ENCODE results near the gene GBF1.

DNA sequence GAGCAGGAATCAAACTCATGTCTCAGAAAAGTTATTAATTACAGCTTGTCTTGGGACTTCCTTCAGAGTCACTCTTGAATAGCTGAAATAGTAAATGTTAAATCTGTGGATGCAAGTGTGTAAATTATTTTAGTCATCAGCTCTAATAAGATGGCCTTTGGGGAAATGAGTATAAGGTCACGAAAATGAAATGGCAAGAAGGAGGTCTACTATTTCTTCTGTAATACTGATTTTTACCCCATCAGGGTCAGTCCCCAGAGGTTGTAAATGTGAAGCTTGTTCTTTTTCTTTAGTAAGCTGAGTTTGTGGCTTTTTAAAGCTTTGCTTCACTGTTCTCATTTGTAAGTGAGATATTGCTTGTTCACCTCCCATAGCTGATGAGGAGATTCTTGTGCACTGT, 63.9 kb downstream of the GBF1 start:
- TF ChIP-seq, protein P1, sequence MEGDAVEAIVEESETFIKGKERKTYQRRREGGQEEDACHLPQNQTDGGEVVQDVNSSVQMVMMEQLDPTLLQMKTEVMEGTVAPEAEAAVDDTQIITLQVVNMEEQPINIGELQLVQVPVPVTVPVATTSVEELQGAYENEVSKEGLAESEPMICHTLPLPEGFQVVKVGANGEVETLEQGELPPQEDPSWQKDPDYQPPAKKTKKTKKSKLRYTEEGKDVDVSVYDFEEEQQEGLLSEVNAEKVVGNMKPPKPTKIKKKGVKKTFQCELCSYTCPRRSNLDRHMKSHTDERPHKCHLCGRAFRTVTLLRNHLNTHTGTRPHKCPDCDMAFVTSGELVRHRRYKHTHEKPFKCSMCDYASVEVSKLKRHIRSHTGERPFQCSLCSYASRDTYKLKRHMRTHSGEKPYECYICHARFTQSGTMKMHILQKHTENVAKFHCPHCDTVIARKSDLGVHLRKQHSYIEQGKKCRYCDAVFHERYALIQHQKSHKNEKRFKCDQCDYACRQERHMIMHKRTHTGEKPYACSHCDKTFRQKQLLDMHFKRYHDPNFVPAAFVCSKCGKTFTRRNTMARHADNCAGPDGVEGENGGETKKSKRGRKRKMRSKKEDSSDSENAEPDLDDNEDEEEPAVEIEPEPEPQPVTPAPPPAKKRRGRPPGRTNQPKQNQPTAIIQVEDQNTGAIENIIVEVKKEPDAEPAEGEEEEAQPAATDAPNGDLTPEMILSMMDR (conservative IDR thresholded peaks at IDR 0.05 in 1 of 2, IDR thresholded peaks at IDR 0.05 in 1 of 2; ENCODE audit: extremely low read depth in 1 of 2, insufficient read depth in 1 of 2, low read depth in 1 of 2, low read length in 2 of 2) = no peak
- TF ChIP-seq EZH2 (IDR thresholded peaks at IDR 0.05; ENCODE audit: borderline replicate concordance, low read length) = no peak

Measured in mammary epithelial cell (primary cell).